Stimulated activated CD8-positive, alpha-beta memory T cell treated with anti-CD3 and anti-CD28 coated beads, Interleukin-15, amount 100 ng/mL, for 1 hour (primary cell): ENCODE results near the gene VDAC2.
"Not testable (repeated sequence)": the region's sequence is repeated elsewhere in the genome, so short reads cannot be mapped to it uniquely, and the experiment has no call there.

Experiments
- DNase-seq: peaks from one replicate; pipeline ENCODE4 v3.0.0-alpha.2; 2020; ENCODE audit warnings: low read depth

VDAC2 gene

GRCh38 chr10:75210282-75211006 is at the start of gene VDAC2:
Gene VDAC2, plus strand, starts transcription at chr10:75210796. Its CDS starts 363 bp downstream, at chr10:75211159.
- peak; percentile 88 for DNase-seq

- DNase-seq: no peak
Measured at GRCh38 chr10:75165684-75166622, 44.6 kb upstream of the VDAC2 start.

GRCh38 chr10:75166623-75166972 is 44.0 kb upstream of the VDAC2 start:
- no peak for DNase-seq

- no peak for DNase-seq
Measured at GRCh38 chr10:75168275-75168674, 42.3 kb upstream of the VDAC2 start.

- no peak for DNase-seq
Measured at GRCh38 chr10:75170215-75170614, 40.4 kb upstream of the VDAC2 start.

GRCh38 chr10:75175046-75175445 is 35.5 kb upstream of the VDAC2 start:
- DNase-seq: no peak

GRCh38 chr10:75176046-75176445 is 34.5 kb upstream of the VDAC2 start:
- no peak for DNase-seq

- no peak for DNase-seq
Measured at GRCh38 chr10:75176736-75177135, 33.9 kb upstream of the VDAC2 start.

GRCh38 chr10:75179657-75180177 is 30.9 kb upstream of the VDAC2 start:
- no peak for DNase-seq

- no peak for DNase-seq
Measured at GRCh38 chr10:75180592-75180991, 30.0 kb upstream of the VDAC2 start.

GRCh38 chr10:75181073-75181472 is 29.5 kb upstream of the VDAC2 start:
- DNase-seq: no peak

GRCh38 chr10:75186310-75186709 is 24.3 kb upstream of the VDAC2 start:
- no peak for DNase-seq

GRCh38 chr10:75187961-75188426 is 22.6 kb upstream of the VDAC2 start:
- peak; percentile 42 for DNase-seq

- DNase-seq: not testable (repeated sequence)
Measured at GRCh38 chr10:75188522-75188921, 22.1 kb upstream of the VDAC2 start.

- DNase-seq: no peak
Measured at GRCh38 chr10:75189266-75190096, 21.1 kb upstream of the VDAC2 start.

GRCh38 chr10:75191821-75192568 is 18.6 kb upstream of the VDAC2 start:
- no peak for DNase-seq

GRCh38 chr10:75194625-75195024 is 16.0 kb upstream of the VDAC2 start:
- DNase-seq: not testable (repeated sequence)

- no peak for DNase-seq
Measured at GRCh38 chr10:75195035-75195763, 15.4 kb upstream of the VDAC2 start.

- no peak for DNase-seq
Measured at GRCh38 chr10:75197066-75197465, 13.5 kb upstream of the VDAC2 start.

GRCh38 chr10:75197906-75198305 is 12.7 kb upstream of the VDAC2 start:
- no peak for DNase-seq
